Tibial nerve (tissue), 4 donors: ENCODE data around the gene PRUNE1. TPM values are rescaled to one million over a fixed set of nuclear protein-coding genes. Genes with fewer than 3 reads are reported as not detected.
A peak's percentile ranks its signal among the peaks of the same experiment; 100 is the strongest.

ENCODE experiments used
- DNase-seq, 2 donors: peaks; one replicate each; pipeline ENCODE4 v3.0.0-alpha.2; 2019; ENCODE audit warnings: low spot score in 2 of 2
- H3K27ac ChIP-seq, 4 donors: fragments of 200-600 bp; sonication (generic) in 3 of 4; one replicate each; pipeline ENCODE4 v1.5.1; 2017 to 2019; ENCODE audit warnings: mild to moderate bottlenecking in 1 of 4
- H3K27me3 ChIP-seq, 2 donors: fragments of 200-600 bp; sonication (generic) in 1 of 2; one replicate each; pipeline versions ENCODE4 v1.5.1 to v1.6.0; 2017 to 2019
- H3K36me3 ChIP-seq, 3 donors: fragments of 200-600 bp; sonication (generic); one replicate each; pipeline ENCODE4 v1.5.1; 2018 to 2019
- H3K4me1 ChIP-seq, 4 donors: fragments of 200-600 bp; sonication (generic) in 3 of 4; one replicate each; pipeline ENCODE4 v1.5.1; 2017 to 2019
- H3K4me3 ChIP-seq, 4 donors: fragments of 200-600 bp; sonication (generic) in 3 of 4; one replicate each; pipeline ENCODE4 v1.5.1; 2017 to 2019; ENCODE audit warnings: mild to moderate bottlenecking in 1 of 4, moderate library complexity in 1 of 4
- H3K9me3 ChIP-seq, 4 donors: fragments of 200-600 bp; sonication (generic) in 3 of 4; one replicate each; pipeline ENCODE4 v1.5.1; 2017 to 2019
- CTCF ChIP-seq, 5 experiments: fragments of 200-600 bp in 3 of 5; fragments of 450-650 bp in 2 of 5; sonication (generic) in 3 of 5; IDR thresholded peaks; one replicate each; pipeline ENCODE4 v1.5.1; 2016 to 2019; ENCODE audit warnings: antibody characterized with exemption in 5 of 5, mild to moderate bottlenecking in 3 of 5, moderate library complexity in 2 of 5
- EP300 ChIP-seq, 2 donors: sonication (generic); formaldehyde crosslinking; IDR thresholded peaks; one replicate each; pipeline ENCODE4 v1.6.1; 2017; ENCODE audit warnings: antibody characterized with exemption in 2 of 2, mild to moderate bottlenecking in 1 of 2
- POLR2A ChIP-seq, 2 donors: fragments of 450-650 bp; IDR thresholded peaks; one replicate each; pipeline ENCODE4 v1.6.1; 2017; ENCODE audit warnings: antibody characterized with exemption in 2 of 2, mild to moderate bottlenecking in 2 of 2, moderate library complexity in 2 of 2
- whole genome bisulfite sequencing, 2 donors: methylation state at CpG; one replicate each; pipeline ENCODE4 v1.1.5; 2018; 5-methylcytosine and 5-hydroxymethylcytosine counted together
- total RNA-seq, 4 donors: library from RNA; depleted of rRNA; stranded (reverse); fragments of >200 nt; gene quantifications; one replicate each; pipeline ENCODE4 v1.1.0, GENCODE V29; 2016

PRUNE1 gene
- total RNA-seq, 4 donors from 2014 or later, result 22.0 to 40.4 (median 28.5) TPM

- Histone ChIP-seq H3K4me1 (peaks cover 0 to 70% (median 40%) of the 10 kb centered on the region in 4 donors), H3K27me3 (no peaks in the 10 kb centered on the region), H3K27ac (peak overlapping the region in 2 of 4 donors; percentile 83 to 91), H3K9me3 (no peaks in the 10 kb centered on the region), H3K4me3 (no peak overlapping the region), H3K36me3 (no peaks in the 10 kb centered on the region)
- WGBS, 2 donors, result 82 to 84% methylated on average over 3 of the region's 3 CpGs
- no peak for DNase-seq
- TF ChIP-seq EP300 (IDR thresholded peaks at IDR 0.05) (no peak), CTCF (IDR thresholded peaks at IDR 0.05) (no peak), POLR2A (IDR thresholded peaks at IDR 0.05) (no peak)
Measured at GRCh38 chr1:151010346-151010726, 2.1 kb downstream of the PRUNE1 start.

- DNase-seq, result no peak
- Histone ChIP-seq H3K4me3 (no peak overlapping the region), H3K27ac (peak overlapping the region in 3 of 4 donors; percentile 64 to 91 (median 83)), H3K36me3 (no peaks in the 10 kb centered on the region), H3K4me1 (peaks cover 0 to 65% (median 39%) of the 10 kb centered on the region in 4 donors), H3K9me3 (no peaks in the 10 kb centered on the region), H3K27me3 (no peaks in the 10 kb centered on the region)
- WGBS, 2 donors, result 34 to 39% methylated on average over 4 of the region's 4 CpGs
- TF ChIP-seq EP300 (IDR thresholded peaks at IDR 0.05), result no peak
- no peak for TF ChIP-seq CTCF (IDR thresholded peaks at IDR 0.05)
- no peak for TF ChIP-seq POLR2A (IDR thresholded peaks at IDR 0.05)
Measured at GRCh38 chr1:151011154-151011850, 3.1 kb downstream of the PRUNE1 start.

GRCh38 chr1:151012684-151013471 lies 4.6 kb downstream of the PRUNE1 start:
- DNase-seq, result no peak
- H3K27me3 ChIP-seq, result no peaks in the 10 kb centered on the region
- peaks cover 0 to 53% (median 29%) of the 10 kb centered on the region in 4 donors for H3K4me1 ChIP-seq
- H3K27ac ChIP-seq, result peak overlapping the region; percentile 49 to 91 (median 74)
- H3K36me3 ChIP-seq, result peaks cover 0 to 6% (median 0%) of the 10 kb centered on the region in 3 donors
- H3K4me3 ChIP-seq, result no peak overlapping the region
- TF ChIP-seq CTCF (IDR thresholded peaks at IDR 0.05) (no peak), POLR2A (IDR thresholded peaks at IDR 0.05) (peak in 1 of 2 donors; percentile 28)
- no peaks in the 10 kb centered on the region for H3K9me3 ChIP-seq
- 69 to 71% methylated on average over 14 of the region's 14 CpGs for whole genome bisulfite sequencing, 2 donors

- 25 to 48% methylated on average over 2 of the region's 2 CpGs for WGBS, 2 donors
- Histone ChIP-seq H3K36me3 (peaks cover 0 to 13% (median 0%) of the 10 kb centered on the region in 3 donors), H3K4me3 (no peak overlapping the region), H3K27me3 (no peaks in the 10 kb centered on the region), H3K9me3 (no peaks in the 10 kb centered on the region), H3K27ac (peak overlapping the region; percentile 49 to 91 (median 74)), H3K4me1 (peaks cover 0 to 51% (median 27%) of the 10 kb centered on the region in 4 donors)
- DNase-seq, result no peak
- TF ChIP-seq CTCF (IDR thresholded peaks at IDR 0.05), result no peak
- TF ChIP-seq EP300 (IDR thresholded peaks at IDR 0.05), result no peak
- no peak for TF ChIP-seq POLR2A (IDR thresholded peaks at IDR 0.05)
Measured at GRCh38 chr1:151013518-151013917, 5.3 kb downstream of the PRUNE1 start.
